Omental fat pad (tissue), 4 donors: Measurements from ENCODE around the gene SH2D6. TPM values are rescaled to one million over a fixed set of nuclear protein-coding genes. Genes with fewer than 3 reads are reported as not detected.
"Not testable (repeated sequence)": the region's sequence is repeated elsewhere in the genome, so short reads cannot be mapped to it uniquely, and the experiment has no call there.

Experiments used
- ATAC-seq: fragments of 150-250 bp; one replicate; pipeline ENCODE4 v1.9.1; 2016; ENCODE audit warnings: mild to moderate bottlenecking, moderate library complexity; ENCODE audit not compliant: low FRiP score
- DNase-seq: peaks from one replicate; pipeline ENCODE4 v3.0.0-alpha.2; 2019; ENCODE audit warnings: low spot score
- small RNA-seq: library from RNA; depleted of rRNA; stranded (forward); fragments of <200 nt; gene quantifications from one replicate; pipeline ENCODE3, GENCODE V24; 2016
- total RNA-seq, 4 donors: library from RNA; depleted of rRNA; stranded (reverse); fragments of >200 nt; gene quantifications; one replicate each; pipeline ENCODE4 v1.1.0, GENCODE V29; 2016
- TF ChIP-seq, protein P1 (sequence below), 3 donors: fragments of 450-650 bp; IDR thresholded peaks; one replicate each; pipeline ENCODE4 v1.5.1; 2016 to 2017; ENCODE audit warnings: antibody characterized with exemption in 3 of 3, mild to moderate bottlenecking in 3 of 3, moderate library complexity in 2 of 3

The SH2D6 gene
- total RNA-seq, 4 donors from 2014 or later: not detected

DNA sequence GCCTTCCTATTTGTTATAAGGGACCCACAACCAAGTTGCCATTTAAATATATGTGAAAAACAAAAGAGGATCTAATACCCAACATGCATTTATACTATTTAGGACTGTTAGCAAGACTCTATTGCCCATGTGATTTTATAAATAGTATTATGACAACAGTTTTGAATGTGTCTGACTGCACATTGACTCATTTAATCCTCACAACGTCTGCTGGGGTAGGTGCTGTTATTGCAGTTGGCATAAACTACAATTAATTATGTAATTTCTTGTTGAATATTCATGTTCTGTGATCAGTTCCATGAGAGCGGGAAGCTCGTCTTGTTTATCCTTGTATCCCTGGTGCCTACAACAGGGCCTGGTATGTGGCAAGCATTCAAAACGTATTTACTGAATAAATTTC, 53.7 kb downstream of the SH2D6 start:
- DNase-seq: no peak
- ATAC-seq: no peak
- TF ChIP-seq, protein P1, sequence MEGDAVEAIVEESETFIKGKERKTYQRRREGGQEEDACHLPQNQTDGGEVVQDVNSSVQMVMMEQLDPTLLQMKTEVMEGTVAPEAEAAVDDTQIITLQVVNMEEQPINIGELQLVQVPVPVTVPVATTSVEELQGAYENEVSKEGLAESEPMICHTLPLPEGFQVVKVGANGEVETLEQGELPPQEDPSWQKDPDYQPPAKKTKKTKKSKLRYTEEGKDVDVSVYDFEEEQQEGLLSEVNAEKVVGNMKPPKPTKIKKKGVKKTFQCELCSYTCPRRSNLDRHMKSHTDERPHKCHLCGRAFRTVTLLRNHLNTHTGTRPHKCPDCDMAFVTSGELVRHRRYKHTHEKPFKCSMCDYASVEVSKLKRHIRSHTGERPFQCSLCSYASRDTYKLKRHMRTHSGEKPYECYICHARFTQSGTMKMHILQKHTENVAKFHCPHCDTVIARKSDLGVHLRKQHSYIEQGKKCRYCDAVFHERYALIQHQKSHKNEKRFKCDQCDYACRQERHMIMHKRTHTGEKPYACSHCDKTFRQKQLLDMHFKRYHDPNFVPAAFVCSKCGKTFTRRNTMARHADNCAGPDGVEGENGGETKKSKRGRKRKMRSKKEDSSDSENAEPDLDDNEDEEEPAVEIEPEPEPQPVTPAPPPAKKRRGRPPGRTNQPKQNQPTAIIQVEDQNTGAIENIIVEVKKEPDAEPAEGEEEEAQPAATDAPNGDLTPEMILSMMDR (IDR thresholded peaks at IDR 0.05): no peak

DNA sequence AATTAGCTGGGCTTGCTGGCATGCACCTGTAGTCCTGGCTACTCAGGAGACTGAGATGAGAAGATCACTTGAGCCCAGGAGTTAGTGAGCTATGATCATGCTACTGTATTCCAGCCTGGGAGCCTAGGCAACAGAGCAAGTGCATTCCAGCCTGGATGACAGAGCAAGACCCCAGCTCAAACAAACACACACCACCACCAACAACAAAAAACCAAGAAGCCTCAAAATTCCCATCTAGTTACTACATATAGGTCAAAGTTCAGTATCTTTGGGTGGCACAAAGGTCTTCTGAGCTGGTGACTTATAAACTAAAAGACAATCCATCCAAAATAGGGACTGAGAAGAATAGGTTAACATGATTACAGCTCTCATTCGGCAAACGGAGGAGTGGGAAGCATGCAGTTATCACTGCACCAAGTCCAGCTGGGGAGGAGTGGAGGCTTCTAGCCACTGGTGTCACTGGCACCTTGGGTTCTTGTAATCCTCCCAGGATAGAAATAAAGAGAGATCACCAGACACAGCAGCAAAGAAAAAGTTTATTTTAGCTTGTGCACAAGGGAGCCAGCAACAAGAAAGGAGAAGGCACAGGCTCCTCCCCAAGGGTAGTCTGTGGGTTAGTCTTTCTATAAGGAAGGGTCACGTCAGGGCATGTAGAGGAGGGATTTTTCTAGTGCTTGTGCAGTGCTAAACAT, 57.4 kb downstream of the SH2D6 start:
- ATAC-seq (no peak), DNase-seq (no peak)
- TF ChIP-seq, protein P1 (IDR thresholded peaks at IDR 0.05): no peak

DNA sequence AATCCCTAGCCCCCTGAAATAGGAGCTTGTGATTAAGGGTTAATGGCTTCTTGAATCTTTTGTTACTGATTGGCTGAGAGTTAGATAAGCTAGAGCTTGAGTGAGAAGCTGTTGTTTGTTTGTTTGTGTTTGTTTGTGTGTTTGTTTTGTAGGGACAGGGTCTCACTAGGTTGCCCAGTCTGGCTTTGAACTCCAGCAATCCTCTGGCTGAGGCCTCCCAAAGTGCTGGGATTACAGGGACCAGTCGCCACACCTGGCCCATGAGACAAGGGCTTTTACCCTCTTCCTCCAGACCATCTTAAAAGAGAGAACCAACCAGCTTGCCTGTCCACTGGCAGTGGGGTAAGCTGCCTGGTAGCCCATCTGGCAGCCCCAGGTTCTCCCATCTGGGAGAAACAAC, 58.1 kb downstream of the SH2D6 start:
- ATAC-seq: no peak
- TF ChIP-seq, protein P1 (IDR thresholded peaks at IDR 0.05): no peak
- no peak for DNase-seq

DNA sequence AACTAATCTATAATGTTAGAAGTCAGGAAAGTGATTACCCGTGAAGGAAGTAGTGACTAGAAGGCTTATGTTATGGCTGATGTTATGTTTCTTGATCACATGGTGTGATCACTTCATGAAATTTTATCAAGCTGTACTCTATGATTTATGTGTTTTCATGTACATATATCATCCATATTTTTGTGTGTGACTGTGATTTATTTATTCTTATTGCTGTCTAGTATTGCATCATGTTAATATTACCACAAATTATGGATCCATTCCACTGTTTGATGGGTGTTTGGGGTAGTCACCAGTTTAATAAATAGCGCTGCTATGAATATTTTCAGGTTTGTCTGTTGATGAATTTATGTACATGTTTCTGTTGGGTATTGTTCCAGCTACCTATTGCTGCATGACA, 59.4 kb downstream of the SH2D6 start:
- TF ChIP-seq, protein P1 (IDR thresholded peaks at IDR 0.05): no peak
- ATAC-seq (no peak), DNase-seq (no peak)

DNA sequence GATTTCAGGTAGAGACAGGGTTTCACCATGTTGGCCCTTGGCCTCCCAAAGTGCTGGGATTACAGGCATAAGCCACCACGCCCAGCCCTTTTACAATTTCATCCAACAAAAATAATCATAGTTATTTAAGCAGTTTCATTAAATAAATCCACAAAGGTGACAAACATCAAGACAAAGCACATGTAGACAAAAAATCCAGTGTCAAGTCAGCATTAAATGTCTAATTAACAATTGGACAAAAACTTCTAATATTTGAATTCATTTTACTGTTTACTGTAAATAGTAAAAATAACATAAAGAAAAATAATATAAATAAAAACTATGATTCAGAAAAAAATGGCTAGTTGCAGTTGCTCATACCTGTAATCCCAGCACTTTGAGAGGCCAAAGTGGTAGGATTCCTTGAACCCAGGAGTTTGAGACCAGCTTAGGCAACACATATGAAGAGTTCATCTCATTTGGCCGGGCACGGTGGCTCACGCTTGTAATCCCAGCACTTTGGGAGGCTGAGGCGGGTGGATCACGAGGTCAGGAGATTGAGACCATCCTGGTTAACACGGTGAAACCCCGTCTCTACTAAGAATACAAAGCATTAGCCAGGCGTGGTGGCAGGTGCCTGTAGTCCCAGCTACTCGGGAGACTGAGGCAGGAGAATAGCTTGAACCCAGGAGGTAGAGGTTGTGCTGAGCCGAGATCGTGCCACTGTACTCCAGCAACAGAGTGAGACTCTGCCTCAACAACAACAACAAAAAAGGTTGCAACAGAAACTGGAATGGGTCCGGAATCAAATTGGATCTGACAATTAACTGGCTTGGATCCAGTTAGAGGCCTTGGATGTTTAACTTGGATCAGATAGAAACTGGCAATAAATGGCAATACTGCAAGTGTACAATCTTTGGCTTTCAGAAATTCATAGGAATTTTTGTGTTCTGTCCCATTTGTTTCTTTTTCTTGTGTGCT, 63.6 kb downstream of the SH2D6 start:
- TF ChIP-seq, protein P1 (IDR thresholded peaks at IDR 0.05): no peak
- no peak for ATAC-seq
- DNase-seq: no peak

DNA sequence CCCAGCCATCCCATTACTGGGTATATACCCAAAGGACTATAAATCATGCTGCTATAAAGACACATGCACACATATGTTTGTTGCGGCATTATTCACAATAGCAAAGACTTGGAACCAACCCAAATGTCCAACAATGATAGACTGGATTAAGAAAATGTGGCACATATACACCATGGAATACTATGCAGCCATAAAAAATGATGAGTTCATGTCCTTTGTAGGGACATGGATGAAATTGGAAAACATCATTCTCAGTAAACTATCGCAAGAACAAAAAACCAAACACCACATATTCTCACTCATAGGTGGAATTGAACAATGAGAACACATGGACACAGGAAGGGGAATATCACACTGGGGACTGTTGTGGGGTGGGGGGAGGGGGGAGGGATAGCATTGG, 66.1 kb downstream of the SH2D6 start:
- DNase-seq, ATAC-seq: not testable (repeated sequence)

DNA sequence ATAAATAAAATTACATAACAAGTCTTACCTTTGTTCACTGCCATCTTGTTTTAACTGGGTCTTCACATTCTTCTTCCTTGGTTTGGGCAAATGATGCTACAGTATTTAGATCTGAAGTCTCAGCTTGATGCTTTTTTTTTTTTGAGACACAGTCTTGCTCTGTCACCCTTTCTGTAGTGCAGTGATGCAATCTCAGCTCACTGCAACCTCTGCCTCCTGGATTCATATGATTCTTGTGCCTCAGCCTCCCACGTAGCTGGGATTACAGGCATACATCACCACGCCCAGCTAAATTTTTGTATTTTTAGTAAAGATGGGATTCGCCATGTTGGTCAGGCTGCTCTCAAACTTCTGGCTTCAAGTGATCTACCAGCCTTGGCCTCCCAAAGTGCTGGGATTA, 67.3 kb downstream of the SH2D6 start:
- TF ChIP-seq, protein P1 (IDR thresholded peaks at IDR 0.05): no peak
- DNase-seq: no peak
- no peak for ATAC-seq

Small RNAs within 50 kb of the gene (small RNA-seq; reads per million reads assigned to genes)
- gene AC062037.2: not detected
- gene RF00019: not detected
- not detected for gene RN7SL251P

Other genes starting within 250 kb of the SH2D6 start
- gene TGOLN2, start 90.7 kb upstream of the SH2D6 start, total RNA-seq: 100 to 1,000 TPM; 112 to 151 (median 128) TPM
- gene RETSAT, start 64.2 kb upstream of the SH2D6 start, total RNA-seq: 100 to 1,000 TPM; 153 to 436 (median 303) TPM
- 10 to 100 TPM; 42.2 to 83.8 (median 67.9) TPM for gene ELMOD3, start 63.9 kb upstream of the SH2D6 start, total RNA-seq
- 100 to 1,000 TPM in 2 of 4 donors, 10 to 100 TPM in 2; 32.3 to 190 (median 99.5) TPM for gene CAPG, start 8.3 kb upstream of the SH2D6 start, total RNA-seq
- gene MAT2A, start 120.5 kb downstream of the SH2D6 start, total RNA-seq: 1,000 to 10,000 TPM in 1 of 4 donors, 100 to 1,000 TPM in 3; 223 to 1,046 (median 437) TPM
- gene GGCX, start 142.8 kb downstream of the SH2D6 start, total RNA-seq: 10 to 100 TPM; 24.7 to 44.1 (median 39.8) TPM
- gene VAMP8, start 158.9 kb downstream of the SH2D6 start, total RNA-seq: 10 to 100 TPM; 23.3 to 48.7 (median 46.1) TPM
- 100 to 1,000 TPM in 1 of 4 donors, 10 to 100 TPM in 3; 51.4 to 116 (median 85.0) TPM for gene VAMP5, start 165.7 kb downstream of the SH2D6 start, total RNA-seq
- gene RNF181, start 177.0 kb downstream of the SH2D6 start, total RNA-seq: 100 to 1,000 TPM in 3 of 4 donors, 10 to 100 TPM in 1; 94.7 to 216 (median 144) TPM
- 10 to 100 TPM; 20.1 to 38.7 (median 25.5) TPM for gene TMEM150A, start 184.0 kb downstream of the SH2D6 start, total RNA-seq
- 10 to 100 TPM in 3 of 4 donors, 1 to 10 TPM in 1; 7.9 to 19.5 (median 12.8) TPM for gene C2orf68, start 193.4 kb downstream of the SH2D6 start, total RNA-seq
- gene USP39, start 197.5 kb downstream of the SH2D6 start, total RNA-seq: 10 to 100 TPM; 40.1 to 61.5 (median 49.0) TPM
- under 1 TPM in 1 of 4 donors, not detected in 3; 0.25 TPM for gene SFTPB, start 249.5 kb downstream of the SH2D6 start, total RNA-seq